GM12878 (cell line): ENCODE results near the gene MXRA8. TPM values are rescaled to one million over a fixed set of nuclear protein-coding genes. Genes with fewer than 3 reads are reported as not detected.

Source experiments
- ASH2L ChIP-seq: fragments of 300-600, 200-600 bp; sonication (generic); IDR thresholded peaks from 2 replicates; pipeline ENCODE4 v1.6.1; 2017; ENCODE audit warnings: low read depth, mild to moderate bottlenecking, borderline replicate concordance
- BACH1 ChIP-seq: fragments of 450-650 bp; IDR thresholded peaks from 2 replicates; pipeline ENCODE4 v1.6.1; 2017; ENCODE audit warnings: mild to moderate bottlenecking, borderline replicate concordance
- BHLHE40 ChIP-seq, 2 experiments: fragments of 450-650 bp in 1 of 2; IDR thresholded peaks; 2 replicates each; pipeline ENCODE4 v1.6.1; 2011 to 2017; ENCODE audit warnings: low read depth in 2 of 2, borderline replicate concordance in 1 of 2, improper control_type of control experiment in 1 of 2, low read length in 1 of 2, mild to moderate bottlenecking in 1 of 2
- BRCA1 ChIP-seq: IDR thresholded peaks from 2 replicates; pipeline ENCODE4 v1.6.1; 2011; ENCODE audit warnings: low read depth, low read length, improper control_type of control experiment
- CREB1 ChIP-seq: IDR thresholded peaks from 2 replicates; pipeline ENCODE4 v1.6.1; 2012; ENCODE audit warnings: low read depth, mild to moderate bottlenecking, inconsistent platforms
- CREM ChIP-seq: IDR thresholded peaks from 2 replicates; pipeline ENCODE4 v1.6.1; 2014; ENCODE audit warnings: antibody characterized with exemption, low read depth
- IRF4 ChIP-seq: IDR thresholded peaks from 2 replicates; pipeline ENCODE4 v1.6.1; 2011; ENCODE audit warnings: low read depth, low read length
- MTA2 ChIP-seq: fragments of 450-650 bp; IDR thresholded peaks from 2 replicates; pipeline ENCODE4 v1.6.1; 2016; ENCODE audit warnings: low read depth, mild to moderate bottlenecking, moderate library complexity
- MXI1 ChIP-seq: fragments of 150-350 bp; IDR thresholded peaks from 2 replicates; pipeline ENCODE4 v1.6.1; 2011; ENCODE audit warnings: low read depth, mild to moderate bottlenecking, inconsistent platforms, low read length, improper control_type of control experiment
- MYC ChIP-seq: IDR thresholded peaks from 2 replicates; pipeline ENCODE4 v1.6.1; 2011; ENCODE audit warnings: mild to moderate bottlenecking, low read length, moderate library complexity, inconsistent platforms; ENCODE audit not compliant: insufficient read depth, insufficient replicate concordance, insufficient read length, severe bottlenecking
- NFIC ChIP-seq: IDR thresholded peaks from 2 replicates; pipeline ENCODE4 v1.6.1; 2012; ENCODE audit warnings: low read depth, mild to moderate bottlenecking, inconsistent platforms, low read length, moderate library complexity
- RAD21 ChIP-seq: IDR thresholded peaks from 2 replicates; pipeline ENCODE4 v1.6.1; 2011; ENCODE audit warnings: mild to moderate bottlenecking, low read depth, low read length, moderate library complexity; ENCODE audit not compliant: insufficient read depth
- RELA ChIP-seq: fragments of 450-650 bp; IDR thresholded peaks from 2 replicates; pipeline ENCODE4 v1.8.0; 2014; ENCODE audit warnings: borderline replicate concordance; ENCODE audit not compliant: partially characterized antibody
- SMAD5 ChIP-seq: IDR thresholded peaks from 2 replicates; pipeline ENCODE4 v1.6.1; 2016; ENCODE audit warnings: antibody characterized with exemption, low read depth
- SUPT20H ChIP-seq: IDR thresholded peaks from 2 replicates; pipeline ENCODE4 v1.6.1; 2011; ENCODE audit warnings: low read depth, mild to moderate bottlenecking, low read length, moderate library complexity, borderline replicate concordance; ENCODE audit not compliant: control insufficient read depth
- YBX1 ChIP-seq: fragments of 450-650 bp; IDR thresholded peaks from 2 replicates; pipeline ENCODE4 v1.6.1; 2016; ENCODE audit warnings: antibody characterized with exemption
- ZNF217 ChIP-seq: fragments of 450-650 bp; IDR thresholded peaks from 2 replicates; pipeline ENCODE4 v1.6.1; 2017; ENCODE audit warnings: antibody characterized with exemption, mild to moderate bottlenecking
- ZNF622 ChIP-seq: fragments of 450-650 bp; IDR thresholded peaks from 2 replicates; pipeline ENCODE4 v1.6.1; 2017; ENCODE audit warnings: mild to moderate bottlenecking, inconsistent platforms
- polyA plus RNA-seq, 11 experiments: library from polyadenylated mRNA; depleted of rRNA in 4 of 11; unstranded in 6 of 11; stranded (reverse) in 5 of 11; fragments of >200 nt; fragmentation: Nextera tagmentation in 4 of 11; fragmentation: Illumina TruSeq in 1 of 11; extraction: Ambion mirVana in 4 of 11; extraction: Trizol in 1 of 11; gene quantifications; 1 replicate in 1 of 11; 2 replicates in 10 of 11; pipeline versions ENCODE4 v1.2.1 to v1.2.3, GENCODE V29; 2011 to 2016; ENCODE audit warnings: inconsistent platforms in 2 of 11, missing spikeins in 2 of 11, low read depth in 1 of 11
- total RNA-seq, 4 experiments: library from RNA; depleted of rRNA in 3 of 4; stranded (reverse); fragments of >200 nt in 3 of 4; fragmentation: Illumina TruSeq in 1 of 4; extraction: Trizol in 1 of 4; gene quantifications; 2 replicates each; pipeline versions ENCODE4 v1.2.1 to v1.2.3, GENCODE V29; 2013 to 2021
- TF ChIP-seq, protein P1 (sequence below): fragments of 450-650 bp; formaldehyde crosslinking; IDR thresholded peaks from 2 replicates; pipeline ENCODE4 v1.4.0; 2022; ENCODE audit warnings: mild to moderate bottlenecking, moderate library complexity
- TF ChIP-seq, protein P2 (sequence below): IDR thresholded peaks from 2 replicates; pipeline ENCODE4 v1.6.1; 2012; ENCODE audit warnings: low read depth, low read length, improper control_type of control experiment
- TF ChIP-seq, protein P3 (sequence below): fragments of 450-650 bp; conservative IDR thresholded peaks from 2 replicates; pipeline ENCODE4 v1.6.1; 2017; ENCODE audit warnings: mild to moderate bottlenecking, moderate library complexity
- TF ChIP-seq, protein P4 (sequence below): IDR thresholded peaks from 2 replicates; pipeline ENCODE4 v1.6.1; 2012; ENCODE audit warnings: low read length, inconsistent platforms

MXRA8 gene
- total and polyA plus RNA-seq, 10 of the 15 experiments (the other 5 are each of a cell fraction or from before 2014, with no cell fraction given), result 0.11 to 0.54 (median 0.21) TPM; not detected in 6

DNA sequence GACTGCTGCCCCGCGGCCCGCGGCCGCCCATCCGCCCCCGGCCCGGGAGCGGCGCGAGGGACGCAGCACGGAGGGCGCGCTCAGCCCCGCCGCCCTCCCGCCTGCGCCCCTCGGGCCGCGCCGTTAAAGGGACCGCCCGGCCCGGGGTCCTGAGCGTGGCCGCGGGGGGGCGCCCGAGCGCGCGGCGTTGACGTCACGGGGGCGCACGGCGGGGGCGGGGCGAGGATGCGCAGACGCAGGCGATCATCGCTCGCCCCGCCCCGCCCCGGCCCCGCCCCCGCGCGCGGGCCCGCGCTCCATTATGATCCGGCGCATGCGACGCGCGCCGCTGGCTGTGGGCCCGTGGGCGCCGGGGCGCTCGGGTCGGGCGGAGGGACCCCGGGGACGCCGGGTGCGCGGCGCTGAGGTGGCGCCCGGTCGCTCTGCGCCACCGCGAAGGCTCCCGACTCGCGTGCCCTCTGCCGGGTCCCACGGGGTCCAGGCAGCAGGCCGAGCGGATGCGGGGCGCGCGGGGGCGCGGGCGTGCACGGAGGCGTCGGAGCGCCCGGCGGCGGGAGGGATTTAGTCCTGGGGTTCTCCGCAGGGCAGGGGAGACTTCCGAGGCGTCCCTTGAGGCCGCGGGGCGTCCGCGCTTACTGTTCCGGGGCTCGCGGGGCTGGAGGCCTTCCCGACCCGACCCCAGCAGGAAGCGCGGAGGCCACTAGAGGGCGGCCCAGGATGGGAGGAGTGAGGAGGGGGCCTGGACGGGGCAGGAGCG, 8.9 kb downstream of the MXRA8 start, which contains the start of gene DVL1 (continued):
- TF ChIP-seq RELA (no peak), ZNF217 (peak; percentile 83), CREM (peak; percentile 74; the same call in 1 of the 2 replicates), MXI1 (no peak), MYC (peak; percentile 53), MTA2 (no peak), IRF4 (no peak), SUPT20H (no peak), CREB1 (peak; percentile 83), BRCA1 (no peak), ZNF622 (no peak), NFIC (no peak), BACH1 (peak; percentile 88), RAD21 (peak; percentile 57), ASH2L (no peak), YBX1 (no peak), SMAD5 (no peak), BHLHE40 (IDR thresholded peaks at IDR 0.05; ENCODE audit: borderline replicate concordance in 1 of 2, low read depth in 2 of 2, low read length in 1 of 2) (peak; percentile 59 to 89; a peak in 3 of 4 replicates)
- TF ChIP-seq, protein P1, sequence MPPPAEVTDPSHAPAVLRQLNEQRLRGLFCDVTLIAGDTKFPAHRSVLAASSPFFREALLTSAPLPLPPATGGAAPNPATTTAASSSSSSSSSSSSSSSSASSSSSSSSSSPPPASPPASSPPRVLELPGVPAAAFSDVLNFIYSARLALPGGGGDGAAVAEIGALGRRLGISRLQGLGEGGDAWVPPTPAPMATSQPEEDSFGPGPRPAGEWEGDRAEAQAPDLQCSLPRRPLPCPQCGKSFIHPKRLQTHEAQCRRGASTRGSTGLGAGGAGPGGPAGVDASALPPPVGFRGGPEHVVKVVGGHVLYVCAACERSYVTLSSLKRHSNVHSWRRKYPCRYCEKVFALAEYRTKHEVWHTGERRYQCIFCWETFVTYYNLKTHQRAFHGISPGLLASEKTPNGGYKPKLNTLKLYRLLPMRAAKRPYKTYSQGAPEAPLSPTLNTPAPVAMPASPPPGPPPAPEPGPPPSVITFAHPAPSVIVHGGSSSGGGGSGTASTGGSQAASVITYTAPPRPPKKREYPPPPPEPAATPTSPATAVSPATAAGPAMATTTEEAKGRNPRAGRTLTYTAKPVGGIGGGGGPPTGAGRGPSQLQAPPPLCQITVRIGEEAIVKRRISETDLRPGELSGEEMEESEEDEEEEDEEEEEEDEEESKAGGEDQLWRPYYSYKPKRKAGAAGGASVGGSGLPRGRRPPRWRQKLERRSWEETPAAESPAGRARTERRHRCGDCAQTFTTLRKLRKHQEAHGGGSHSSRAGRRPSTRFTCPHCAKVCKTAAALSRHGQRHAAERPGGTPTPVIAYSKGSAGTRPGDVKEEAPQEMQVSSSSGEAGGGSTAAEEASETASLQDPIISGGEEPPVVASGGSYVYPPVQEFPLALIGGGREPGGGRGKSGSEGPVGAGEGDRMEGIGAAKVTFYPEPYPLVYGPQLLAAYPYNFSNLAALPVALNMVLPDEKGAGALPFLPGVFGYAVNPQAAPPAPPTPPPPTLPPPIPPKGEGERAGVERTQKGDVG (CRISPR knock-in tag), result no peak
- TF ChIP-seq, protein P2, sequence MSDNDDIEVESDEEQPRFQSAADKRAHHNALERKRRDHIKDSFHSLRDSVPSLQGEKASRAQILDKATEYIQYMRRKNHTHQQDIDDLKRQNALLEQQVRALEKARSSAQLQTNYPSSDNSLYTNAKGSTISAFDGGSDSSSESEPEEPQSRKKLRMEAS, result no peak
- TF ChIP-seq, protein P3, sequence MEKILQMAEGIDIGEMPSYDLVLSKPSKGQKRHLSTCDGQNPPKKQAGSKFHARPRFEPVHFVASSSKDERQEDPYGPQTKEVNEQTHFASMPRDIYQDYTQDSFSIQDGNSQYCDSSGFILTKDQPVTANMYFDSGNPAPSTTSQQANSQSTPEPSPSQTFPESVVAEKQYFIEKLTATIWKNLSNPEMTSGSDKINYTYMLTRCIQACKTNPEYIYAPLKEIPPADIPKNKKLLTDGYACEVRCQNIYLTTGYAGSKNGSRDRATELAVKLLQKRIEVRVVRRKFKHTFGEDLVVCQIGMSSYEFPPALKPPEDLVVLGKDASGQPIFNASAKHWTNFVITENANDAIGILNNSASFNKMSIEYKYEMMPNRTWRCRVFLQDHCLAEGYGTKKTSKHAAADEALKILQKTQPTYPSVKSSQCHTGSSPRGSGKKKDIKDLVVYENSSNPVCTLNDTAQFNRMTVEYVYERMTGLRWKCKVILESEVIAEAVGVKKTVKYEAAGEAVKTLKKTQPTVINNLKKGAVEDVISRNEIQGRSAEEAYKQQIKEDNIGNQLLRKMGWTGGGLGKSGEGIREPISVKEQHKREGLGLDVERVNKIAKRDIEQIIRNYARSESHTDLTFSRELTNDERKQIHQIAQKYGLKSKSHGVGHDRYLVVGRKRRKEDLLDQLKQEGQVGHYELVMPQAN, result peak; percentile 83
- TF ChIP-seq, protein P4, sequence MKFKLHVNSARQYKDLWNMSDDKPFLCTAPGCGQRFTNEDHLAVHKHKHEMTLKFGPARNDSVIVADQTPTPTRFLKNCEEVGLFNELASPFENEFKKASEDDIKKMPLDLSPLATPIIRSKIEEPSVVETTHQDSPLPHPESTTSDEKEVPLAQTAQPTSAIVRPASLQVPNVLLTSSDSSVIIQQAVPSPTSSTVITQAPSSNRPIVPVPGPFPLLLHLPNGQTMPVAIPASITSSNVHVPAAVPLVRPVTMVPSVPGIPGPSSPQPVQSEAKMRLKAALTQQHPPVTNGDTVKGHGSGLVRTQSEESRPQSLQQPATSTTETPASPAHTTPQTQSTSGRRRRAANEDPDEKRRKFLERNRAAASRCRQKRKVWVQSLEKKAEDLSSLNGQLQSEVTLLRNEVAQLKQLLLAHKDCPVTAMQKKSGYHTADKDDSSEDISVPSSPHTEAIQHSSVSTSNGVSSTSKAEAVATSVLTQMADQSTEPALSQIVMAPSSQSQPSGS, result no peak
